AG09309 (cell line): ENCODE measurements around the gene MARCHF3.
"Not testable (repeated sequence)": the region's sequence is repeated elsewhere in the genome, so short reads cannot be mapped to it uniquely, and the experiment has no call there.

ENCODE experiments used
- DNase-seq: peaks from one replicate; pipeline ENCODE4 v3.0.0-alpha.2; 2010; ENCODE audit warnings: low read depth
- H3K4me3 ChIP-seq: 2 replicates; pipeline ENCODE4 v1.5.1; 2011; ENCODE audit warnings: mild to moderate bottlenecking, low read depth, low read length, moderate library complexity; ENCODE audit not compliant: control insufficient read depth
- CTCF ChIP-seq: IDR thresholded peaks from 2 replicates; pipeline ENCODE4 v1.5.1; 2011; ENCODE audit warnings: mild to moderate bottlenecking, low read depth, low read length, inconsistent platforms; ENCODE audit not compliant: insufficient read depth, control insufficient read depth; ENCODE audit errors: missing control alignments

The MARCHF3 gene

DNA sequence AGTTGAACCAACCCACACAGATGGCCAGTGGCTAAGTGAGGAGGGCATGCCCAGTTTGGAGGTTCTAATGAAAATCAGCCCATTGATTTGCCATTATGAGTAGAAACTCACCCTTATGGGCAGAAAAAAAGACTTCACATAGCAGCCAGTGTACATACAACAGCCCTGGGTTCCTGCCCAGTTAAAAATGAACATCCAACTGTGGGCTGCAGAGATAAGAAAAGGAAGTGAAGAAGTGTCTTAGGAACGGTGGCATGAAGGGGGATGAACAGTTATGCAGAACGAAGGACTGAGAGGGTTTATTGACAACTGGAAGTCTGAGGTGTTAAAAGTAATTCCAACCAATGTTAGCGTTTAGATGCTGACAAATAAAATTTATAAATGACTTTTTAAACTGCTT, 118.4 kb downstream of the MARCHF3 start:
- TF ChIP-seq CTCF, result no peak
- DNase-seq, result no peak
- H3K4me3 ChIP-seq, result no peak overlapping the region

DNA sequence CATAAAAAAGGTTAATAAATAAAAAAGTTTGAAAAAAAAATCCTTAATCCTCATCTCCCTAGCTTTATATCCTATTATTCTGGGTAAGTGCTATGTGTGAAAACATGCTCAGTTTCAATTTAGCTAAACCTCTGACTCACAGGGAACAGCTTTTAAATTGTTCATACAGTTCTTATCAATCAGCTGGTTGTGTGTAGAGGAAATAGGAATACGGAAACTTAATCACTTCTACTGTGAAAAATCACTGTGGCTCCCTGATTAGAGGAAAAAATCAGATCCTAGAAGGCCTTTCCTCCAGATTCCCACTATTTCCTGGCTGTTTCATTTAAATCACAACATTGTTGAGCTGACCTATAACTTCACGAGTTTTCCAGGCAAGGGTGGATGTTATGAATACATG, 120.5 kb downstream of the MARCHF3 start:
- no peak for DNase-seq
- H3K4me3 ChIP-seq, result no peak overlapping the region
- TF ChIP-seq CTCF, result no peak

- not testable (repeated sequence) for H3K4me3 ChIP-seq, DNase-seq
Observed at GRCh38 chr5:126904407-126904806, 126.0 kb downstream of the MARCHF3 start.

- DNase-seq, result no peak
- no peak overlapping the region for H3K4me3 ChIP-seq
- no peak for TF ChIP-seq CTCF
Observed at GRCh38 chr5:126900796-126901195, 129.6 kb downstream of the MARCHF3 start.

- DNase-seq, result no peak
- no peak for TF ChIP-seq CTCF
- no peak overlapping the region for H3K4me3 ChIP-seq
Observed at GRCh38 chr5:126899476-126899875, 130.9 kb downstream of the MARCHF3 start.

DNA sequence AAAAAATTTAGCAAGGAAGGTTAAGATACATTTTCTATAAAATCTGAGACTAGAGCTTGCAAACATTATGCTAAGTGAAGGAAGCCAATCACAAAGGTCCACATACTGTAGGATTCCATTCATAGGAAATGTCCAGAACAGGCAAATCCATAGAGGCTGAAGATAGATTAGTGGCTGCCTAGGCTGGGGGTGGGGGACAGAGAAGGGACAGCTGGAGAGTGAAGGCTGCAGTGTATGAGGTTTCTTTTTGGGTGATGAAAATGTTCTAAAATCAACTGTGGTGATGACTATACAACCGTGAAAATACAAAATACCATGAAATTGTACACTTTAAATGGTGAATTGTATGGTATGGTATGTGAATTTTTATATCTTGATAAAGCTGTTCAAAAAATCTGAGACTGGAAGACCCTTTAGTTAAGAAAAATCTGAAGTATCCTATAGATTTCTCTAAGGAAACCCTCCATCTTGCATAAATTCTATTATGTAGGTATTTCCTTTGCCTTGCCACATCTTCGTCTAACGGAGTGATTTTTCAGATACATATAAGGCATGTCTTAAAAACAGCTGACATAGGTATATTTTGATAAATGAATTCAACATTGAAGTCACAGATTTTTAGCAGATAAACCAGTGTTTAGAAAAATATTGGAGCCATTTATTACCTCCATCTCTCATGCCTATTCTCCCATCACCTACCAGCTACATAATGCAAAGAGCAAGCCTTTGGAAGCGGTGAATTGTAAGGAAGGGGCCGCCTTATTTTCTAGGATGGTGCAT, 132.3 kb downstream of the MARCHF3 start:
- H3K4me3 ChIP-seq, result no peak overlapping the region
- DNase-seq, result no peak
- TF ChIP-seq CTCF, result no peak

DNA sequence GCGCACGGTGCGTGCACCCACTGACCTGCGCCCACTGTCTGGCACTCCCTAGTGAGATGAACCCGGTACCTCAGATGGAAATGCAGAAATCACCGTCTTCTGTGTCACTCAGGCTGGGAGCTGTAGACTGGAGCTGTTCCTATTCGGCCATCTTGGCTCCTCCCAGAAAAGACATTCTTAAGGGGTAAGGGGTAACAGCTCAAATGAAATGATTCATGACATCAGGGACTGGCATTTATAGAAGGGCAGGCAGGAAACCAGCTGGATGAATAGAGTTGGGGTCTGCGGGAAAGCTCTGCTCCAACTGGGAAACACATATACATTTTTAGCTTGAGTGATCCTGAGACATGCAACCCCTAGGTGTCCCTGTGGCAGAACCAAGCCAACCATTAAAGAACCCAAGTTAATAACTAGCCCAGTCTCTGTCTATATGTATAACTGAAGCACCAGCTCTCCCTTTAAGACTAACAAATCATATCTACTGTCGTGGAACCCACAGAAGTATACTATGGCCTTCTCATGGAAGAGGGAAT, 134.1 kb downstream of the MARCHF3 start:
- H3K4me3 ChIP-seq, result no peak overlapping the region
- no peak for TF ChIP-seq CTCF
- DNase-seq, result no peak

DNA sequence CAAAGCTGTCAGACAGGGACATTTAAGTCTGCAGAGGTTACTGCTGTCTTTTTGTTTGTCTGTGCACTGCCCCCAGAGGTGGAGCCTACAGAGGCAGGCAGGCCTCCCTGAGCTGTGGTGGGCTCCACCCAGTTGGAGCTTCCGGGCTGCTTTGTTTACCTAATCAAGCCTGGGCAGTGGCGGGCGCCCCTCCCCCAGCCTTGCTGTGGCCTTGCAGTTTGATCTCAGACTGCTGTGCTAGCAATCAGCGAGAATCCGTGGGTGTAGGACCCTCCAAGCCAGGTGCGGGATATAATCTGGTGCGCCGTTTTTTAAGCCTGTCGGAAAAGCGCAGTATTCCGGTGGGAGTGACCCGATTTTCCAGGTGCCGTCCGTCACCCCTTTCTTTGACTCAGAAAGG, 134.6 kb downstream of the MARCHF3 start:
- H3K4me3 ChIP-seq, DNase-seq: not testable (repeated sequence)

GRCh38 chr5:126890414-126890813, 139.9 kb downstream of the MARCHF3 start:
- DNase-seq, H3K4me3 ChIP-seq: not testable (repeated sequence)
